ENCODE measurements around the gene HLA-DPA1.
"Not testable (repeated sequence)": the region's sequence is repeated elsewhere in the genome, so short reads cannot be mapped to it uniquely, and the experiment has no call there.

HLA-DPA1 gene

GRCh38 chr6:33073431-33073871 lies at the start of gene HLA-DPA1:
Gene HLA-DPA1 (minus strand): TSS chr6:33073649.
- peak; percentile 48 for DNase-seq (ENCODE audit: low spot score)

GRCh38 chr6:33123181-33123580 lies 49.7 kb upstream of the HLA-DPA1 start:
- no peak for DNase-seq (ENCODE audit: low spot score)

- no peak for DNase-seq (ENCODE audit: low spot score)
Measured at GRCh38 chr6:33120001-33120400, 46.6 kb upstream of the HLA-DPA1 start.

- DNase-seq (ENCODE audit: low spot score): no peak
Measured at GRCh38 chr6:33118525-33119123, 45.2 kb upstream of the HLA-DPA1 start.

GRCh38 chr6:33117811-33118277 lies 44.4 kb upstream of the HLA-DPA1 start:
- DNase-seq (ENCODE audit: low spot score): no peak

- no peak for DNase-seq (ENCODE audit: low spot score)
Measured at GRCh38 chr6:33116841-33117711, 43.6 kb upstream of the HLA-DPA1 start.

GRCh38 chr6:33116417-33116816 lies 43.0 kb upstream of the HLA-DPA1 start:
- DNase-seq (ENCODE audit: low spot score): no peak

GRCh38 chr6:33114406-33114805 lies 41.0 kb upstream of the HLA-DPA1 start:
- DNase-seq (ENCODE audit: low spot score): no peak

- DNase-seq (ENCODE audit: low spot score): no peak
Measured at GRCh38 chr6:33113755-33114154, 40.3 kb upstream of the HLA-DPA1 start.

GRCh38 chr6:33112148-33112547 lies 38.7 kb upstream of the HLA-DPA1 start:
- DNase-seq (ENCODE audit: low spot score): peak; percentile 55

- no peak for DNase-seq (ENCODE audit: low spot score)
Measured at GRCh38 chr6:33108307-33108706, 34.9 kb upstream of the HLA-DPA1 start.

- DNase-seq (ENCODE audit: low spot score): no peak
Measured at GRCh38 chr6:33107641-33108040, 34.2 kb upstream of the HLA-DPA1 start.

GRCh38 chr6:33105916-33106871 lies 32.7 kb upstream of the HLA-DPA1 start:
- DNase-seq (ENCODE audit: low spot score): no peak

- no peak for DNase-seq (ENCODE audit: low spot score)
Measured at GRCh38 chr6:33105386-33105785, 31.9 kb upstream of the HLA-DPA1 start.

GRCh38 chr6:33104887-33105286 lies 31.4 kb upstream of the HLA-DPA1 start:
- DNase-seq (ENCODE audit: low spot score): no peak

GRCh38 chr6:33103776-33104175 lies 30.3 kb upstream of the HLA-DPA1 start:
- no peak for DNase-seq (ENCODE audit: low spot score)

- DNase-seq (ENCODE audit: low spot score): not testable (repeated sequence)
Measured at GRCh38 chr6:33101121-33101737, 27.8 kb upstream of the HLA-DPA1 start.

- DNase-seq (ENCODE audit: low spot score): no peak
Measured at GRCh38 chr6:33095681-33096080, 22.2 kb upstream of the HLA-DPA1 start.

GRCh38 chr6:33093855-33094254 lies 20.4 kb upstream of the HLA-DPA1 start:
- DNase-seq (ENCODE audit: low spot score): no peak

GRCh38 chr6:33092385-33092784 lies 18.9 kb upstream of the HLA-DPA1 start:
- DNase-seq (ENCODE audit: low spot score): no peak

- DNase-seq (ENCODE audit: low spot score): peak; percentile 54
Measured at GRCh38 chr6:33091957-33092356, 18.5 kb upstream of the HLA-DPA1 start.

Data from D341Med (cell line).